Vagina (tissue), 2 donors: ENCODE data around the gene RAN. TPM values are rescaled to one million over a fixed set of nuclear protein-coding genes. Genes with fewer than 3 reads are reported as not detected.

ENCODE experiments used
- DNase-seq, 2 donors: peaks; one replicate each; pipeline ENCODE4 v3.0.0-alpha.2; 2017; ENCODE audit errors: extremely low spot score in 2 of 2
- H3K27ac ChIP-seq: fragments of 200-600 bp; sonication (generic); one replicate; pipeline ENCODE4 v1.5.1; 2019
- H3K27me3 ChIP-seq: fragments of 200-600 bp; sonication (generic); one replicate; pipeline ENCODE4 v1.5.1; 2019
- H3K36me3 ChIP-seq, 2 donors: fragments of 200-600 bp; sonication (generic); one replicate each; pipeline ENCODE4 v1.5.1; 2017 to 2019
- H3K4me1 ChIP-seq: fragments of 200-600 bp; sonication (generic); one replicate; pipeline ENCODE4 v1.5.1; 2019
- H3K4me3 ChIP-seq, 2 donors: fragments of 200-600 bp; sonication (generic); 1 replicate in 1 of 2; 2 replicates in 1 of 2; pipeline ENCODE4 v1.5.1; 2016 to 2019
- H3K9me3 ChIP-seq: fragments of 200-600 bp; sonication (generic); one replicate; pipeline ENCODE4 v1.5.1; 2019
- POLR2A ChIP-seq, 2 donors: fragments of 450-650 bp; IDR thresholded peaks; one replicate each; pipeline ENCODE4 v1.6.1; 2017; ENCODE audit warnings: antibody characterized with exemption in 2 of 2, mild to moderate bottlenecking in 2 of 2, moderate library complexity in 2 of 2
- POLR2AphosphoS5 ChIP-seq, 2 donors: sonication (generic); formaldehyde crosslinking; IDR thresholded peaks; one replicate each; pipeline ENCODE4 v1.9.0; 2017; ENCODE audit warnings: antibody characterized with exemption in 2 of 2, mild to moderate bottlenecking in 2 of 2, low read depth in 1 of 2; ENCODE audit not compliant: insufficient read depth in 1 of 2
- intact Hi-C: fragments of 100-400 bp; cut with DNase I; formaldehyde crosslinking; loops from one replicate; pipeline ENCODE4 v1.15.1; 2023
- total RNA-seq: library from RNA; depleted of rRNA; stranded (reverse); fragments of >200 nt; gene quantifications from one replicate; pipeline ENCODE4 v1.2.3, GENCODE V29; 2016
- TF ChIP-seq, protein P1 (sequence below), 3 experiments: fragments of 450-650 bp in 2 of 3; fragments of 200-600 bp in 1 of 3; sonication (generic) in 1 of 3; IDR thresholded peaks; one replicate each; pipeline ENCODE4 v1.5.1; 2017 to 2019; ENCODE audit warnings: antibody characterized with exemption in 3 of 3, mild to moderate bottlenecking in 2 of 3, moderate library complexity in 2 of 3

The RAN gene
- total RNA-seq, 1 donor from 2014 or later: 250 TPM

DNA sequence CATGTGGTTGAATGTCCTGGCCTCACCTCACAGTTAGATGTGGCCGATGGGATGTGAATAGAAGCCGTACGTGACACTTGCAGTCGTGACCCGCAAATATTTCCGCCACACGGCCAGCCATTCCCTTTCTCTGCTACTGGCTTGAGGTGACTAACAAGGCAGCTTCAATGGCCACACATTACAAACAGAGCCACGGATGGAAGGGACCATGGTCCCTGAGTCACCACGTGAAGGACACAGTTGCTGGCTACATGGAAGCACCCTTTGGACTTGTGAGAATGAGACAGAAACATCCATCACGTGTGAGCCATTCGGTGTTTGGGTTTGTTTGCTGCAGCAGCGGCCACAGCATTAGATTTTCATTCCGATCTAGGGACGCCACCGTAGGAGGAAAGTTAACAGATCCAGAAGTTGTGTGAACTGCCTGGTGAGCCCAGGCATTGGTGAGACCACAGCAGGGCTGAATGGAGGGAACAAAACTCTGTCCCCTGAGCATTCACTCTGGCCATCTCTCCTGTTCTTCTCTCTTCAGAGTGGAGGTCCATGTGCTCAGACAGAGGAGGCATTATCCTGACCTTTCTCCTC, 48.3 kb downstream of the RAN start:
- TF ChIP-seq, protein P1, sequence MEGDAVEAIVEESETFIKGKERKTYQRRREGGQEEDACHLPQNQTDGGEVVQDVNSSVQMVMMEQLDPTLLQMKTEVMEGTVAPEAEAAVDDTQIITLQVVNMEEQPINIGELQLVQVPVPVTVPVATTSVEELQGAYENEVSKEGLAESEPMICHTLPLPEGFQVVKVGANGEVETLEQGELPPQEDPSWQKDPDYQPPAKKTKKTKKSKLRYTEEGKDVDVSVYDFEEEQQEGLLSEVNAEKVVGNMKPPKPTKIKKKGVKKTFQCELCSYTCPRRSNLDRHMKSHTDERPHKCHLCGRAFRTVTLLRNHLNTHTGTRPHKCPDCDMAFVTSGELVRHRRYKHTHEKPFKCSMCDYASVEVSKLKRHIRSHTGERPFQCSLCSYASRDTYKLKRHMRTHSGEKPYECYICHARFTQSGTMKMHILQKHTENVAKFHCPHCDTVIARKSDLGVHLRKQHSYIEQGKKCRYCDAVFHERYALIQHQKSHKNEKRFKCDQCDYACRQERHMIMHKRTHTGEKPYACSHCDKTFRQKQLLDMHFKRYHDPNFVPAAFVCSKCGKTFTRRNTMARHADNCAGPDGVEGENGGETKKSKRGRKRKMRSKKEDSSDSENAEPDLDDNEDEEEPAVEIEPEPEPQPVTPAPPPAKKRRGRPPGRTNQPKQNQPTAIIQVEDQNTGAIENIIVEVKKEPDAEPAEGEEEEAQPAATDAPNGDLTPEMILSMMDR (IDR thresholded peaks at IDR 0.05): no peak
- TF ChIP-seq POLR2A (IDR thresholded peaks at IDR 0.05) (no peak), POLR2AphosphoS5 (IDR thresholded peaks at IDR 0.05; ENCODE audit: insufficient read depth in 1 of 2, low read depth in 1 of 2) (no peak)

GRCh38 chr12:130920723-130921381, 49.0 kb downstream of the RAN start:
- no peaks in the 10 kb centered on the region for H3K9me3 ChIP-seq
- intact Hi-C loops: no loop called here
- H3K4me1 ChIP-seq: peaks cover 32% of the 10 kb centered on the region
- TF ChIP-seq POLR2AphosphoS5 (IDR thresholded peaks at IDR 0.05; ENCODE audit: insufficient read depth in 1 of 2, low read depth in 1 of 2): no peak
- TF ChIP-seq, protein P1 (IDR thresholded peaks at IDR 0.05): no peak
- no peak for TF ChIP-seq POLR2A (IDR thresholded peaks at IDR 0.05)
- H3K27ac ChIP-seq: peak overlapping the region; percentile 69
- peak in 1 of 2 donors; percentile 97 for DNase-seq
- no peaks in the 10 kb centered on the region for H3K27me3 ChIP-seq
- H3K4me3 ChIP-seq: no peak overlapping the region
- no peaks in the 10 kb centered on the region for H3K36me3 ChIP-seq

More for the DNA sequence above, 48.3 kb downstream of the RAN start:
- no peaks in the 10 kb centered on the region for H3K36me3 ChIP-seq
- H3K4me1 ChIP-seq: peaks cover 31% of the 10 kb centered on the region
- H3K27me3 ChIP-seq: no peaks in the 10 kb centered on the region
- H3K27ac ChIP-seq: peak overlapping the region; percentile 69
- H3K4me3 ChIP-seq: no peak overlapping the region
- no peaks in the 10 kb centered on the region for H3K9me3 ChIP-seq
- no peak for DNase-seq
- intact Hi-C loops: no loop called here

DNA sequence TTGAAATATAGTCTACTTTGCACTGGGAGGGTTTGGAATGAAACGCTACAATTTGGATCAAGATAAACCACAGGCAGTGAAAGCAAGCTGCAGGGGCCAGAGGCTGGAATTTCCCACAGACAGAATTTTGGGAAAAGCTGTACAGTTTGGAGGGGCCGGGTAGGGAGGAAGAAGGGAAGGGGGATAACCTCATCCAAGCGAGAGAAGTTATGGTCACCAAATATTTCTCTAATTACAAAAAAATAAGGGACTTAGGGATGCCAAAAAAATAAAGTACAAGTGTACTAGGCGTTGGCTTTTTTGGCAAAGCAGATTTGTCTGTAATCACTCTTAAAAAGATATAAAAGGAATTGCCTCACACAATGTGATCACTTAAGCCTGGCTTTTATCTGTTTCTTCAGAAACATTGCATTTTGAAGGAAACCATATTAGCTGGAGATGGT, 50.7 kb downstream of the RAN start:
- no peaks in the 10 kb centered on the region for H3K27me3 ChIP-seq
- intact Hi-C loops: no loop called here
- no peaks in the 10 kb centered on the region for H3K36me3 ChIP-seq
- peaks cover 27% of the 10 kb centered on the region for H3K4me1 ChIP-seq
- H3K9me3 ChIP-seq: no peaks in the 10 kb centered on the region
- H3K27ac ChIP-seq: peak overlapping the region; percentile 69
- H3K4me3 ChIP-seq: no peak overlapping the region
- TF ChIP-seq POLR2AphosphoS5 (IDR thresholded peaks at IDR 0.05; ENCODE audit: insufficient read depth in 1 of 2, low read depth in 1 of 2) (no peak), POLR2A (IDR thresholded peaks at IDR 0.05) (no peak)
- TF ChIP-seq, protein P1 (IDR thresholded peaks at IDR 0.05): no peak
- DNase-seq: no peak

GRCh38 chr12:130924966-130925665, 53.2 kb downstream of the RAN start:
- intact Hi-C loops: no loop called here

More at GRCh38 chr12:130924966-130925665, 53.2 kb downstream of the RAN start:
- Histone ChIP-seq H3K27me3 (no peaks in the 10 kb centered on the region), H3K4me1 (peaks cover 33% of the 10 kb centered on the region), H3K4me3 (no peak overlapping the region), H3K36me3 (no peaks in the 10 kb centered on the region), H3K9me3 (no peaks in the 10 kb centered on the region), H3K27ac (peak overlapping the region; percentile 69)
- TF ChIP-seq POLR2A (IDR thresholded peaks at IDR 0.05) (no peak), POLR2AphosphoS5 (IDR thresholded peaks at IDR 0.05; ENCODE audit: insufficient read depth in 1 of 2, low read depth in 1 of 2) (no peak)
- TF ChIP-seq, protein P1 (IDR thresholded peaks at IDR 0.05): no peak
- DNase-seq: no peak
